Subcutaneous adipose tissue (tissue), 4 donors: ENCODE data around the gene CEP170B. TPM values are rescaled to one million over a fixed set of nuclear protein-coding genes. Genes with fewer than 3 reads are reported as not detected.

Experiments used
- CTCF ChIP-seq: fragments of 450-650 bp; IDR thresholded peaks from one replicate; pipeline ENCODE4 v1.5.1; 2016; ENCODE audit warnings: low read depth, mild to moderate bottlenecking, control low read depth, antibody characterized with exemption, moderate library complexity
- total RNA-seq, 4 donors: library from RNA; depleted of rRNA; stranded (reverse); fragments of >200 nt; gene quantifications; one replicate each; pipeline ENCODE4 v1.1.0, GENCODE V29; 2016

CEP170B gene
- total RNA-seq, 4 donors from 2014 or later, result 5.6 to 23.9 (median 9.3) TPM

DNA sequence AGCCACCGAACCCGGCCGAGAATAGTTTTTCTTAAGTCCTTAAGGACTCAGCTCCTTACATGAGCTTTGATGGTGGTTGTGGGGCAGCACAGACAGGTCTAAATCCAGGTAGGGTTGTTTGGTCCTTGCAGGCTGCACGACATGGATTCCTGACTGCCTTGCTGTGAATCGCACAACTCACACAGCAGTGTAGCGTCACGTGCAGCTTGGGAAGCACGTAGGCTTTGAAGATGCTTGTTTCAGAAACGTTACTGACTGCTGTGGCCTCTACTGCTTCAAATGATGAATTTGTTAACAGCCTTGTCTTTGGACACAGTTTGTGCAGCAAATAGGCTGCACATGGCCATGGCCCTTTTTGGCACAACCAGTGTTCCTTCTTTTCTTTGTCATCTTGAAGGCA lies 34.3 kb upstream of the CEP170B start:
- TF ChIP-seq CTCF, result no peak

- no peak for TF ChIP-seq CTCF
Observed at GRCh38 chr14:104841730-104842129, 23.3 kb upstream of the CEP170B start.

GRCh38 chr14:104843006-104843405 lies 22.1 kb upstream of the CEP170B start:
- TF ChIP-seq CTCF, result no peak

DNA sequence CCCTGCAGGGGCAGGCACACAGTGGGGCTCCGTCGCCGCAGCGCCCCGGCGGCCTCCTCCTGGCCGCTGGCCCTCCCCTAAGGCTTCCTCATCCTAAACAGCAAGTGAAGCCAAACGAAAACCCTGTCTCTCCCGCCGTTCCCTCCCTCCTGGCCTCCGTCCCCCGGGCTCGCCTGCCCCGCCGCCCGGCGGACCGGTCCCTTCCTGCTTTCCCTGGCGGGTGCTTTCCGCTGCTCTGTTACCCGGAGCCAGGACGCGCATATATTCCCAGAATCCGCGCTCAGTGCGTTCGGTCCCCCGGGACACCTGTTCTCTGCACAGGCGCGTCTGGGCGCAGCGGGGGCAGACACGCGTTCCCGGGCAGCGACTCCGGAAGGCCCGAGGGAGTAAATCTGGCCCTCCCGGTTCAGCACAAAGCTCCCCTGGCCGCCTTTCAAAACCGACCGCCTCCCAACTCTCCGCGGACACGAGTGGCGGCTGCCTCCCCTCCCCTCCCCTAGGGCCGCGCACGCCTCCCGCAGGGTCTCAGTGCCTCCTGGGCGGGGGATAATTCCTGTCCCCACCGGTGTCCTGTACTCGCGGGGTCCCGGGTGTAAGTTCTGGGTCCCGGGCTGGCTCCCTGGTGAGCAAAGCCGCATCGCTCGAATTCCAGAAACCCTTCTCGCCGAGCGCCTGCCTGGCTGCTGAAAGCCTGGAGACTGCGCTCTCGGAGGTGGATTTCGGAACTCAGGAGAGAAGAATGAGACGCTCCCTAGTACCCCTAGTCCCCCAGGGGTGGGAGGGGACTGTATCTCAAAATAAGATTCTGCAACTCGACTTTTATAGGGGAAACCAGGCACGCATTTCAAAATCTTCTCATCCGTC lies 21.4 kb upstream of the CEP170B start:
- no peak for TF ChIP-seq CTCF

- no peak for TF ChIP-seq CTCF
Observed at GRCh38 chr14:104844306-104845032, 20.6 kb upstream of the CEP170B start.

- no peak for TF ChIP-seq CTCF
Observed at GRCh38 chr14:104845033-104845666, 19.9 kb upstream of the CEP170B start.
